Thyroid gland (tissue), 4 donors: ENCODE data around the gene STXBP5L. TPM values are rescaled to one million over a fixed set of nuclear protein-coding genes. Genes with fewer than 3 reads are reported as not detected.

Source experiments
- DNase-seq, 2 donors: peaks; one replicate each; pipeline ENCODE4 v3.0.0-alpha.2; 2019
- H3K27ac ChIP-seq, 3 donors: fragments of 200-600 bp; sonication (generic); 1 replicate in 2 of 3; 2 replicates in 1 of 3; pipeline ENCODE4 v1.5.1; 2016 to 2019; ENCODE audit warnings: mild to moderate bottlenecking in 1 of 3, moderate library complexity in 1 of 3
- H3K27me3 ChIP-seq: fragments of 200-600 bp; sonication (generic); one replicate; pipeline ENCODE4 v1.5.1; 2019
- H3K36me3 ChIP-seq, 2 donors: fragments of 200-600 bp; sonication (generic); one replicate each; pipeline ENCODE4 v1.5.1; 2016 to 2019
- H3K4me1 ChIP-seq, 2 donors: fragments of 200-600 bp; sonication (generic); one replicate each; pipeline ENCODE4 v1.5.1; 2017 to 2019
- H3K4me3 ChIP-seq, 3 donors: fragments of 200-600 bp; sonication (generic); replicated peaks in 1 of 3; 1 replicate in 2 of 3; 2 replicates in 1 of 3; pipeline ENCODE4 v1.5.1; 2016; ENCODE audit warnings: mild to moderate bottlenecking in 1 of 3
- H3K9me3 ChIP-seq: fragments of 200-600 bp; sonication (generic); one replicate; pipeline ENCODE4 v1.5.1; 2017
- CTCF ChIP-seq, 6 experiments: fragments of 200-600 bp in 3 of 6; fragments of 450-650 bp in 3 of 6; sonication (generic) in 3 of 6; IDR thresholded peaks; one replicate each; pipeline ENCODE4 v1.5.1; 2016 to 2019; ENCODE audit warnings: antibody characterized with exemption in 6 of 6, mild to moderate bottlenecking in 2 of 6, inconsistent platforms in 1 of 6, moderate library complexity in 1 of 6
- POLR2A ChIP-seq, 2 donors: fragments of 450-650 bp; IDR thresholded peaks; one replicate each; pipeline ENCODE4 v1.6.1; 2017; ENCODE audit warnings: antibody characterized with exemption in 2 of 2, mild to moderate bottlenecking in 2 of 2, moderate library complexity in 1 of 2
- WGBS, 2 donors: methylation state at CpG; one replicate each; pipeline ENCODE4 v1.1.5; 2017; 5-methylcytosine and 5-hydroxymethylcytosine counted together
- intact Hi-C: fragments of 100-400 bp; cut with DNase I; formaldehyde crosslinking; loops from one replicate; pipeline ENCODE4 v1.15.1; 2023
- total RNA-seq, 4 donors: library from RNA; depleted of rRNA; stranded (reverse); fragments of >200 nt; gene quantifications; one replicate each; pipeline ENCODE4 v1.2.3, GENCODE V29; 2016

Gene STXBP5L
- total RNA-seq, 4 donors from 2014 or later, result 8.9 to 24.9 (median 21.9) TPM

GRCh38 chr3:121411523-121411922, 503.5 kb downstream of the STXBP5L start:
- intact Hi-C loops, result no loop called here
- 90 to 93% methylated on average over 1 of the region's 1 CpG for WGBS, 2 donors
- no peak overlapping the region for H3K27ac ChIP-seq
- H3K9me3 ChIP-seq, result no peaks in the 10 kb centered on the region
- H3K27me3 ChIP-seq, result no peaks in the 10 kb centered on the region
- DNase-seq, result no peak
- no peaks in the 10 kb centered on the region for H3K4me1 ChIP-seq
- no peak for TF ChIP-seq POLR2A (IDR thresholded peaks at IDR 0.05)
- TF ChIP-seq CTCF (IDR thresholded peaks at IDR 0.05), result no peak
- no peak overlapping the region for H3K4me3 ChIP-seq
- no peaks in the 10 kb centered on the region for H3K36me3 ChIP-seq

GRCh38 chr3:121414924-121415323, 506.9 kb downstream of the STXBP5L start:
- Histone ChIP-seq H3K4me1 (no peaks in the 10 kb centered on the region), H3K36me3 (no peaks in the 10 kb centered on the region), H3K4me3 (no peak overlapping the region), H3K27me3 (no peaks in the 10 kb centered on the region), H3K9me3 (no peaks in the 10 kb centered on the region), H3K27ac (no peak overlapping the region)
- no peak for DNase-seq
- intact Hi-C loops, result no loop called here
- no peak for TF ChIP-seq POLR2A (IDR thresholded peaks at IDR 0.05)
- TF ChIP-seq CTCF (IDR thresholded peaks at IDR 0.05), result no peak
- 86 to 94% methylated on average over 2 of the region's 2 CpGs for WGBS, 2 donors

GRCh38 chr3:121418182-121418581, 510.2 kb downstream of the STXBP5L start:
- intact Hi-C loops, result no loop called here
- Histone ChIP-seq H3K27ac (no peak overlapping the region), H3K36me3 (no peaks in the 10 kb centered on the region), H3K27me3 (no peaks in the 10 kb centered on the region), H3K4me1 (no peaks in the 10 kb centered on the region), H3K4me3 (no peak overlapping the region), H3K9me3 (no peaks in the 10 kb centered on the region)
- DNase-seq, result no peak
- 91 to 92% methylated on average over 6 of the region's 6 CpGs for WGBS, 2 donors
- TF ChIP-seq POLR2A (IDR thresholded peaks at IDR 0.05), result no peak
- TF ChIP-seq CTCF (IDR thresholded peaks at IDR 0.05), result no peak

GRCh38 chr3:121424549-121424948, 516.5 kb downstream of the STXBP5L start:
- intact Hi-C loops, result no loop called here
- TF ChIP-seq POLR2A (IDR thresholded peaks at IDR 0.05), result no peak
- no peak for TF ChIP-seq CTCF (IDR thresholded peaks at IDR 0.05)
- H3K27ac ChIP-seq, result no peak overlapping the region
- H3K27me3 ChIP-seq, result no peaks in the 10 kb centered on the region
- H3K4me3 ChIP-seq, result no peak overlapping the region
- H3K9me3 ChIP-seq, result no peaks in the 10 kb centered on the region
- no peaks in the 10 kb centered on the region for H3K4me1 ChIP-seq
- DNase-seq, result no peak
- no peaks in the 10 kb centered on the region for H3K36me3 ChIP-seq

GRCh38 chr3:121430664-121431215, 522.7 kb downstream of the STXBP5L start:
- Histone ChIP-seq H3K36me3 (no peaks in the 10 kb centered on the region), H3K4me1 (peaks cover 0 to 6% of the 10 kb centered on the region in 2 donors), H3K27me3 (no peaks in the 10 kb centered on the region), H3K9me3 (no peaks in the 10 kb centered on the region), H3K4me3 (no peak overlapping the region), H3K27ac (peak overlapping the region in 1 of 3 donors; percentile 1)
- no peak for TF ChIP-seq POLR2A (IDR thresholded peaks at IDR 0.05)
- TF ChIP-seq CTCF (IDR thresholded peaks at IDR 0.05), result no peak
- intact Hi-C loops, result no loop called here
- DNase-seq, result no peak
